NB4 (cell line): Measurements from ENCODE around the gene MYO1A.
"Not testable (repeated sequence)": the region's sequence is repeated elsewhere in the genome, so short reads cannot be mapped to it uniquely, and the experiment has no call there.

Experiments used
- DNase-seq: peaks from one replicate; pipeline ENCODE4 v3.0.0; 2010; ENCODE audit warnings: low read depth
- H3K4me3 ChIP-seq: one replicate; pipeline ENCODE4 v1.5.1; 2011; ENCODE audit warnings: mild to moderate bottlenecking, low read depth, low read length, moderate library complexity
- CTCF ChIP-seq: IDR thresholded peaks from one replicate; pipeline ENCODE4 v1.5.1; 2012; ENCODE audit warnings: low read depth, low read length
- MAX ChIP-seq: IDR thresholded peaks from 2 replicates; pipeline ENCODE4 v1.6.1; 2011; ENCODE audit warnings: low read depth, low read length
- MYC ChIP-seq: IDR thresholded peaks from 2 replicates; pipeline ENCODE4 v1.6.1; 2011; ENCODE audit warnings: low read depth, low read length
- POLR2A ChIP-seq: IDR thresholded peaks from 2 replicates; pipeline ENCODE4 v1.6.1; 2011; ENCODE audit warnings: mild to moderate bottlenecking; ENCODE audit not compliant: insufficient read length; ENCODE audit errors: extremely low read depth

MYO1A gene

GRCh38 chr12:56983386-56983785 lies 66.5 kb downstream of the MYO1A start:
- no peak for TF ChIP-seq POLR2A
- no peak for TF ChIP-seq CTCF
- no peak for TF ChIP-seq MYC
- TF ChIP-seq MAX, result no peak

GRCh38 chr12:56982578-56983236 lies 67.2 kb downstream of the MYO1A start:
- DNase-seq, H3K4me3 ChIP-seq: not testable (repeated sequence)

More at GRCh38 chr12:56983386-56983785, 66.5 kb downstream of the MYO1A start:
- no peak for DNase-seq
- H3K4me3 ChIP-seq, result no peak overlapping the region

- TF ChIP-seq MAX, result no peak
- TF ChIP-seq POLR2A, result no peak
- TF ChIP-seq CTCF, result no peak
- no peak for TF ChIP-seq MYC
- DNase-seq, result no peak
- no peak overlapping the region for H3K4me3 ChIP-seq
These were observed 68.9 kb downstream of the MYO1A start for GRCh38 chr12:56980941-56981530.

GRCh38 chr12:56980268-56980667 lies 69.7 kb downstream of the MYO1A start:
- H3K4me3 ChIP-seq, result no peak overlapping the region
- DNase-seq, result no peak
- TF ChIP-seq MYC (no peak), POLR2A (no peak), MAX (no peak), CTCF (no peak)

GRCh38 chr12:56979628-56980027 lies 70.3 kb downstream of the MYO1A start:
- no peak overlapping the region for H3K4me3 ChIP-seq
- no peak for DNase-seq
- TF ChIP-seq CTCF, result no peak
- TF ChIP-seq POLR2A, result no peak
- no peak for TF ChIP-seq MAX
- TF ChIP-seq MYC, result no peak
